NCI-H510A (cell line): ENCODE results near the gene C15orf39.

Source experiments
- DNase-seq: peaks from one replicate; lab custom pipeline; 2025; lab: John Stamatoyannopoulos, UW

Gene C15orf39

GRCh38 chr15:75172284-75172820 lies 29.3 kb upstream of the C15orf39 start:
- peak; percentile 19 for DNase-seq

GRCh38 chr15:75174102-75174501 lies 27.6 kb upstream of the C15orf39 start:
- no peak for DNase-seq

- no peak for DNase-seq
Measured at GRCh38 chr15:75174729-75175128, 27.0 kb upstream of the C15orf39 start.

GRCh38 chr15:75176396-75176761 lies 25.3 kb upstream of the C15orf39 start:
- DNase-seq: no peak

- DNase-seq: no peak
Measured at GRCh38 chr15:75177360-75178071, 24.2 kb upstream of the C15orf39 start.

- DNase-seq: no peak
Measured at GRCh38 chr15:75178171-75178937, 23.3 kb upstream of the C15orf39 start.

GRCh38 chr15:75178938-75179745 lies 22.5 kb upstream of the C15orf39 start:
- DNase-seq: no peak

GRCh38 chr15:75179746-75180140 lies 21.9 kb upstream of the C15orf39 start:
- no peak for DNase-seq

GRCh38 chr15:75181780-75182179 lies 19.9 kb upstream of the C15orf39 start:
- DNase-seq: no peak

GRCh38 chr15:75182187-75183131 lies 19.2 kb upstream of the C15orf39 start:
- DNase-seq: no peak

- no peak for DNase-seq
Measured at GRCh38 chr15:75185271-75186029, 16.2 kb upstream of the C15orf39 start.

GRCh38 chr15:75186044-75186443 lies 15.6 kb upstream of the C15orf39 start:
- no peak for DNase-seq

- DNase-seq: no peak
Measured at GRCh38 chr15:75188499-75188898, 13.2 kb upstream of the C15orf39 start.

GRCh38 chr15:75191235-75191634 lies 10.4 kb upstream of the C15orf39 start:
- no peak for DNase-seq

GRCh38 chr15:75192307-75192706 lies 9.4 kb upstream of the C15orf39 start:
- DNase-seq: no peak

GRCh38 chr15:75193272-75193671 lies 8.4 kb upstream of the C15orf39 start:
- DNase-seq: no peak

GRCh38 chr15:75193976-75194375 lies 7.7 kb upstream of the C15orf39 start:
- DNase-seq: no peak

- no peak for DNase-seq
Measured at GRCh38 chr15:75194397-75194796, 7.3 kb upstream of the C15orf39 start.

- peak; percentile 94 for DNase-seq
Measured at GRCh38 chr15:75195122-75195765, 6.4 kb upstream of the C15orf39 start.

GRCh38 chr15:75195766-75196241 lies 5.9 kb upstream of the C15orf39 start:
- peak; percentile 86 for DNase-seq
